GM19455 (cell line): ENCODE data around the gene LTBP2.
"Not testable (repeated sequence)": the region's sequence is repeated elsewhere in the genome, so short reads cannot be mapped to it uniquely, and the experiment has no call there.

Source experiments
- ATAC-seq: cut with Tn5 transposase; IDR thresholded peaks from one replicate; pipeline ENCODE4 v1.9.1; 2021; ENCODE audit not compliant: unreplicated experiment

The LTBP2 gene

GRCh38 chr14:74457565-74457895 lies 154.5 kb downstream of the LTBP2 start:
- no peak for ATAC-seq

GRCh38 chr14:74456684-74457564 lies 155.1 kb downstream of the LTBP2 start:
- no peak for ATAC-seq

- ATAC-seq, result not testable (repeated sequence)
These were observed 157.6 kb downstream of the LTBP2 start for GRCh38 chr14:74454397-74454796.
